H1 (cell line): ENCODE data around the gene COX19. TPM values are rescaled to one million over a fixed set of nuclear protein-coding genes. Genes with fewer than 3 reads are reported as not detected.
A peak's percentile ranks its signal among the peaks of the same experiment; 100 is the strongest.

Experiments used
- CTCF ChIA-PET: fragments of 300-600 bp; sonication (Branson Sonifier 250); formaldehyde crosslinking; loops from one replicate; lab custom pipeline; 2021; ENCODE audit not compliant: partially characterized antibody; lab: Charles Lee
- POLR2A ChIA-PET: fragments of 300-600 bp; sonication (Branson Sonifier 250); formaldehyde crosslinking; loops from one replicate; lab custom pipeline; 2021; ENCODE audit warnings: inconsistent platforms; ENCODE audit not compliant: partially characterized antibody; lab: Charles Lee
- DNase-seq, 2 experiments: peaks; one replicate each; pipeline versions ENCODE4 v3.0.0 to v3.0.0-alpha.2; 2010 to 2022; ENCODE audit warnings: low spot score in 2 of 2, low read depth in 1 of 2, mixed read lengths in 1 of 2
- FAIRE-seq: peaks from 2 replicates; lab custom pipeline; 2011; peaks lifted over from hg19 to GRCh38; lab: Jason Lieb, UNC
- H2AFZ ChIP-seq: 2 replicates; pipeline ENCODE4 v1.8.1; 2012; ENCODE audit warnings: low read length, inconsistent platforms
- H2AK5ac ChIP-seq: 2 replicates; pipeline ENCODE4 v1.6.1; 2013; ENCODE audit warnings: low read depth, low read length
- H2BK120ac ChIP-seq: replicated peaks from 2 replicates; pipeline ENCODE3; 2013; ENCODE audit warnings: low read depth, low read length, inconsistent platforms
- H2BK12ac ChIP-seq: 2 replicates; pipeline ENCODE4 v1.6.1; 2013; ENCODE audit warnings: low read depth, low read length
- H2BK15ac ChIP-seq: 2 replicates; pipeline ENCODE4 v1.6.1; 2013; ENCODE audit warnings: low read length
- H2BK20ac ChIP-seq: 2 replicates; pipeline ENCODE4 v1.6.1; 2013; ENCODE audit warnings: low read length
- H2BK5ac ChIP-seq: 2 replicates; pipeline ENCODE4 v1.6.1; 2013; ENCODE audit warnings: low read depth, low read length
- H3K14ac ChIP-seq: 2 replicates; pipeline ENCODE4 v1.6.1; 2013; ENCODE audit warnings: inconsistent platforms; ENCODE audit not compliant: insufficient read length
- H3K18ac ChIP-seq: 2 replicates; pipeline ENCODE4 v1.6.1; 2013; ENCODE audit warnings: low read length; ENCODE audit errors: extremely low read depth
- H3K23ac ChIP-seq: 2 replicates; pipeline ENCODE4 v1.6.1; 2013; ENCODE audit warnings: inconsistent platforms; ENCODE audit not compliant: insufficient read length
- H3K23me2 ChIP-seq: 2 replicates; pipeline ENCODE4 v1.6.1; 2013; ENCODE audit warnings: low read depth, low read length
- H3K27ac ChIP-seq: 2 replicates; pipeline ENCODE4 v1.6.1; 2011; ENCODE audit warnings: low read depth, low read length, inconsistent platforms
- H3K27me3 ChIP-seq, 4 experiments: replicated peaks in 1 of 4; 1 replicate in 1 of 4; 2 replicates in 3 of 4; pipeline versions ENCODE4 v1.6.1 to v1.8.1; 2011 to 2013; ENCODE audit warnings: low read length in 3 of 4, mild to moderate bottlenecking in 3 of 4, inconsistent platforms in 2 of 4, mixed read lengths in 2 of 4, moderate library complexity in 1 of 4; ENCODE audit not compliant: control insufficient read depth in 3 of 4, insufficient read depth in 3 of 4; ENCODE audit errors: extremely low read depth in 1 of 4
- H3K36me3 ChIP-seq, 4 experiments: 2 replicates each; pipeline versions ENCODE4 v1.6.1 to v1.8.1; 2011 to 2013; ENCODE audit warnings: mild to moderate bottlenecking in 4 of 4, low read length in 3 of 4, moderate library complexity in 2 of 4, control low read depth in 1 of 4, inconsistent platforms in 1 of 4; ENCODE audit not compliant: insufficient read depth in 4 of 4, control insufficient read depth in 2 of 4
- H3K4ac ChIP-seq: replicated peaks from 2 replicates; pipeline ENCODE3; 2013; ENCODE audit warnings: low read length, low read depth, mixed read lengths, inconsistent platforms; ENCODE audit not compliant: insufficient read length
- H3K4me1 ChIP-seq, 4 experiments: replicated peaks in 1 of 4; 1 replicate in 1 of 4; 2 replicates in 3 of 4; pipeline versions ENCODE4 v1.6.1 to v1.8.1; 2011 to 2013; ENCODE audit warnings: low read length in 3 of 4, inconsistent platforms in 2 of 4, mixed read lengths in 1 of 4; ENCODE audit not compliant: insufficient read depth in 4 of 4, control insufficient read depth in 3 of 4
- H3K4me2 ChIP-seq, 2 experiments: 2 replicates each; pipeline versions ENCODE4 v1.6.1 to v1.8.1; 2011 to 2013; ENCODE audit warnings: low read depth in 2 of 2, low read length in 2 of 2, control low read depth in 1 of 2, inconsistent platforms in 1 of 2, mild to moderate bottlenecking in 1 of 2; ENCODE audit not compliant: insufficient read depth in 1 of 2
- H3K4me3 ChIP-seq, 4 experiments: fragments of 200-600, 300-600 bp in 1 of 4; sonication (generic), shearing (Covaris generic), sonication (Bioruptor Twin) in 1 of 4; 2 replicates each; pipeline versions ENCODE4 v1.5.1 to v1.8.1; 2011 to 2016; ENCODE audit warnings: low read length in 4 of 4, low read depth in 3 of 4, control low read depth in 2 of 4, inconsistent platforms in 2 of 4, mild to moderate bottlenecking in 2 of 4, mixed read lengths in 1 of 4, moderate library complexity in 1 of 4; ENCODE audit not compliant: insufficient read depth in 2 of 4; ENCODE audit errors: extremely low read depth in 1 of 4
- H3K56ac ChIP-seq: replicated peaks from 2 replicates; pipeline ENCODE3; 2013; ENCODE audit warnings: low read depth, mild to moderate bottlenecking, mixed read lengths, low read length, inconsistent platforms; ENCODE audit not compliant: insufficient read length
- H3K79me1 ChIP-seq: 2 replicates; pipeline ENCODE4 v1.6.1; 2013; ENCODE audit warnings: low read depth, low read length, control low read depth
- H3K79me2 ChIP-seq, 2 experiments: 2 replicates each; pipeline versions ENCODE4 v1.6.1 to v1.8.1; 2012 to 2013; ENCODE audit warnings: low read length in 2 of 2, mild to moderate bottlenecking in 2 of 2, inconsistent platforms in 1 of 2; ENCODE audit not compliant: insufficient read depth in 2 of 2, control insufficient read depth in 1 of 2
- H3K9ac ChIP-seq, 4 experiments: replicated peaks in 1 of 4; 1 replicate in 1 of 4; 2 replicates in 3 of 4; pipeline versions ENCODE4 v1.6.1 to v1.8.1; 2011 to 2013; ENCODE audit warnings: low read depth in 3 of 4, low read length in 3 of 4, control low read depth in 2 of 4, mild to moderate bottlenecking in 2 of 4, moderate library complexity in 2 of 4, inconsistent platforms in 1 of 4; ENCODE audit errors: extremely low read depth in 1 of 4
- H3K9me3 ChIP-seq, 2 experiments: 2 replicates each; pipeline versions ENCODE4 v1.6.1 to v1.8.1; 2012 to 2013; ENCODE audit warnings: mild to moderate bottlenecking in 2 of 2, moderate library complexity in 2 of 2, control low read depth in 1 of 2, inconsistent platforms in 1 of 2, low read depth in 1 of 2, low read length in 1 of 2, mixed read lengths in 1 of 2; ENCODE audit not compliant: insufficient read depth in 2 of 2
- H4K20me1 ChIP-seq, 2 experiments: replicated peaks in 1 of 2; 2 replicates each; pipeline versions ENCODE3 to v1.8.1; 2011 to 2013; ENCODE audit warnings: inconsistent platforms in 2 of 2, low read length in 2 of 2, mild to moderate bottlenecking in 1 of 2; ENCODE audit not compliant: insufficient read depth in 2 of 2, control insufficient read depth in 1 of 2
- H4K5ac ChIP-seq: 2 replicates; pipeline ENCODE4 v1.6.1; 2013; ENCODE audit warnings: low read length, low read depth, mixed read lengths, inconsistent platforms; ENCODE audit not compliant: insufficient read length
- H4K8ac ChIP-seq: 2 replicates; pipeline ENCODE4 v1.8.0; 2013; ENCODE audit warnings: mild to moderate bottlenecking, moderate library complexity, low read length, inconsistent platforms; ENCODE audit not compliant: insufficient read depth; ENCODE audit errors: extremely low read depth
- H4K91ac ChIP-seq: replicated peaks from 2 replicates; pipeline ENCODE3; 2013; ENCODE audit warnings: low read length, mixed read lengths, inconsistent platforms; ENCODE audit not compliant: insufficient read length
- CEBPB ChIP-seq: IDR thresholded peaks from 2 replicates; pipeline ENCODE4 v1.6.1; 2012; ENCODE audit warnings: low read depth, low read length
- GABPA ChIP-seq: IDR thresholded peaks from 2 replicates; pipeline ENCODE4 v1.6.1; 2011; ENCODE audit warnings: mild to moderate bottlenecking, low read length, moderate library complexity, borderline replicate concordance; ENCODE audit not compliant: insufficient read depth
- JUN ChIP-seq: IDR thresholded peaks from 2 replicates; pipeline ENCODE4 v1.6.1; 2011; ENCODE audit warnings: low read depth, mild to moderate bottlenecking, improper control_type of control experiment, low read length
- POLR2A ChIP-seq, 2 experiments: IDR thresholded peaks; 1 replicate in 1 of 2; 2 replicates in 1 of 2; pipeline ENCODE4 v1.6.1; 2011; ENCODE audit warnings: low read depth in 2 of 2, low read length in 2 of 2, mild to moderate bottlenecking in 2 of 2; ENCODE audit errors: control extremely low read depth in 1 of 2
- RBBP5 ChIP-seq: IDR thresholded peaks from 2 replicates; pipeline ENCODE4 v1.7.1; 2012; ENCODE audit warnings: low read depth, mild to moderate bottlenecking, inconsistent platforms, low read length, moderate library complexity, borderline replicate concordance
- RXRA ChIP-seq: IDR thresholded peaks from 2 replicates; pipeline ENCODE4 v1.6.1; 2011; ENCODE audit warnings: low read depth, mild to moderate bottlenecking, low read length, moderate library complexity; ENCODE audit not compliant: insufficient read depth
- SP1 ChIP-seq: IDR thresholded peaks from 2 replicates; pipeline ENCODE4 v1.6.1; 2011; ENCODE audit warnings: low read depth, low read length
- SP4 ChIP-seq: IDR thresholded peaks from 2 replicates; pipeline ENCODE4 v1.6.1; 2012; ENCODE audit warnings: low read length, inconsistent platforms
- SRF ChIP-seq: IDR thresholded peaks from 2 replicates; pipeline ENCODE4 v1.6.1; 2011; ENCODE audit warnings: mild to moderate bottlenecking, low read depth, low read length, moderate library complexity
- TAF1 ChIP-seq: IDR thresholded peaks from 2 replicates; pipeline ENCODE4 v1.6.1; 2011; ENCODE audit warnings: mild to moderate bottlenecking, low read depth, low read length
- TAF7 ChIP-seq: optimal IDR thresholded peaks from 2 replicates; pipeline ENCODE3; 2011; ENCODE audit warnings: low read depth, mild to moderate bottlenecking, inconsistent platforms, low read length, moderate library complexity, borderline replicate concordance
- TCF12 ChIP-seq: IDR thresholded peaks from 2 replicates; pipeline ENCODE4 v1.6.1; 2011; ENCODE audit warnings: low read depth, mild to moderate bottlenecking, low read length
- YY1 ChIP-seq: IDR thresholded peaks from 2 replicates; pipeline ENCODE4 v1.6.1; 2011; ENCODE audit warnings: low read depth, mild to moderate bottlenecking, low read length
- ZNF274 ChIP-seq: IDR thresholded peaks from 2 replicates; pipeline ENCODE4 v1.7.0; 2012; ENCODE audit warnings: low read length, borderline replicate concordance; ENCODE audit errors: extremely low read depth
- WGBS, 2 experiments: shearing (Covaris generic) in 1 of 2; methylation state at CpG; one replicate each; pipeline versions ENCODE4 v1.1.6 to v1.1.7; 2013 to 2015; ENCODE audit warnings: low lambda C conversion rate in 2 of 2, mixed read lengths in 2 of 2, inconsistent platforms in 1 of 2, low coverage in 1 of 2, missing lambda C conversion rate in 1 of 2; ENCODE audit not compliant: insufficient replicate concordance in 2 of 2, insufficient coverage in 1 of 2, insufficient read length in 1 of 2; ENCODE audit errors: extremely low coverage in 1 of 2, missing lambda C conversion rate in 1 of 2; 5-methylcytosine and 5-hydroxymethylcytosine counted together
- polyA plus RNA-seq, 7 experiments: library from polyadenylated mRNA; depleted of rRNA in 3 of 7; stranded (reverse) in 5 of 7; unstranded in 2 of 7; fragments of >200 nt in 5 of 7; fragments of 200-250 nt in 2 of 7; gene quantifications; 1 replicate in 5 of 7; 2 replicates in 1 of 7; 4 replicates in 1 of 7; pipeline versions ENCODE4 v1.2.1 to v1.2.3, GENCODE V29; 2011 to 2013; ENCODE audit warnings: missing spikeins in 2 of 7, mixed read lengths in 2 of 7
- total RNA-seq: library from RNA; stranded (reverse); fragmentation: NEBNext Ultra II Directional; extraction: Animal tissue kit (Norgen Biotek cat#: 25700); gene quantifications from 2 replicates; pipeline ENCODE4 v1.2.1, GENCODE V29; 2021

COX19 gene
- total and polyA plus RNA-seq, 2 of the 8 experiments (the other 6 are each of a cell fraction or from before 2014, with no cell fraction given) = 3.9 to 7.9 TPM

DNA sequence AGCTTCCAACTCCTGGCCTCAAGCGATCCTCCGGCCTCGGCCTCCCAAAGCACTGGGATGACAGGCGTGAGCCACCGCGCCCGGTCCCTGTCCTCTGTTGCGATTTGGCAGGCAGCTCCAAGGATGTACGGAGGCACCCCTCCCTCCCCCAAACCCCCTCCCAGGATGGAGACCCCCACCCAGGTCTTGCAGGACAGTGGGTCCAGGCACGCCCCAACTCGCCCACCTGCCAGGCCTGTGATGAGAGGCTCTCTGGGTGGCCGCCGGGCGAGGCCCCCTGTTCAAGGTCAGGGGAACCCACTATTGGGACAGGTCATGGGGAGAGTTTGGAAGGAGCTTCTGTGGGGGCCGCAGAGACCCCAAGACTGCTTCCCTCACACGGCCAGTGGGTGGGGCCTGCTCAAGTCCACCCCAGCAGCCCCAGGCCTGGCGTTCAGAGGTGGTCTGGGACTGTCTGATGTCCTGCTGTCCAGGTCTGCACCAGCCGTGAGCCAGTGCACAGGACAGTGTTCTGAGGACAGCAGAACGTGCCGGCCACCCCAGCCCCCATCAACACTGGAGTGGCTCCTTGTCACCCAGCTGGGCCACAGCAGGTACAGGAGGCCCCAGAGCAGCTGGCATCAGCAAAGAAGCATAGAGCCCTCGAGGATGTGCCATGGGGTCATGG is 23.3 kb downstream of the COX19 start:
- Histone ChIP-seq H4K20me1 (no peaks in the 10 kb centered on the region), H3K36me3 (no peaks in the 10 kb centered on the region), H3K56ac (no peak overlapping the region), H4K5ac (no peak overlapping the region), H2AK5ac (no peak overlapping the region), H2BK20ac (no peak overlapping the region), H3K4me1 (peaks cover 0 to 13% (median 7%) of the 10 kb centered on the region in 4 experiments; a peak in 5 of 7 replicates), H3K4me3 (no peak overlapping the region), H2BK5ac (peak overlapping the region; percentile 44; the same call in 1 of the 2 replicates), H3K27me3 (peaks cover 2 to 26% (median 19%) of the 10 kb centered on the region in 4 experiments; a peak in 6 of 7 replicates), H2BK12ac (peak overlapping the region; percentile 17; the same call in 1 of the 2 replicates), H3K14ac (no peak overlapping the region), H3K27ac (no peak overlapping the region), H3K79me2 (no peaks in the 10 kb centered on the region), H2AFZ (no peak overlapping the region), H3K18ac (no peak overlapping the region), H3K23ac (no peak overlapping the region), H3K9ac (no peak overlapping the region), H3K79me1 (no peaks in the 10 kb centered on the region), H3K9me3 (peaks cover 0 to 3% of the 10 kb centered on the region in 2 experiments; a peak in 1 of 4 replicates), H4K8ac (no peak overlapping the region), H3K4me2 (no peak overlapping the region), H4K91ac (no peak overlapping the region), H3K23me2 (peaks cover 4% of the 10 kb centered on the region; the same call in 1 of the 2 replicates), H3K4ac (no peak overlapping the region), H2BK120ac (no peak overlapping the region), H2BK15ac (no peak overlapping the region)
- DNase-seq = no peak
- no peak for FAIRE-seq
- 94% methylated on average over 12 of the region's 21 CpGs; no CpG with 5 or more reads in 1 of the 2 experiments for WGBS, 2 experiments
- CTCF ChIA-PET = interaction anchor here (0.8 to 1.9 kb wide), 14 partner anchors 8 to 231 kb away, joined by 3 to 12 read pairs (median 4); no protein-coding TSS in a partner anchor
- POLR2A ChIA-PET = interaction anchor here (1.1 to 1.4 kb wide), 3 partner anchors 23 to 55 kb away, joined by 3 read pairs; partner anchors contain the start of gene COX19
- TF ChIP-seq TCF12 (no peak), TAF7 (no peak), YY1 (no peak), CEBPB (no peak), RBBP5 (no peak), JUN (no peak), POLR2A (IDR thresholded peaks at IDR 0.05; ENCODE audit: control extremely low read depth in 1 of 2, low read depth in 2 of 2, low read length in 2 of 2) (no peak), SP1 (no peak), SRF (no peak), ZNF274 (no peak), RXRA (no peak), TAF1 (no peak), SP4 (no peak), GABPA (no peak)
